NB4 (cell line): ENCODE measurements around the gene CCM2L.

ENCODE experiments used
- CTCF ChIP-seq: IDR thresholded peaks from one replicate; pipeline ENCODE4 v1.5.1; 2012; ENCODE audit warnings: low read depth, low read length
- MAX ChIP-seq: IDR thresholded peaks from 2 replicates; pipeline ENCODE4 v1.6.1; 2011; ENCODE audit warnings: low read depth, low read length

GRCh38 chr20:32031007-32031958, 21.0 kb downstream of the CCM2L start:
- TF ChIP-seq CTCF (peak; percentile 71), MAX (no peak)
